Transverse colon (tissue), 4 donors: ENCODE results near the gene LRRC4C. TPM values are rescaled to one million over a fixed set of nuclear protein-coding genes. Genes with fewer than 3 reads are reported as not detected.

ENCODE experiments used
- DNase-seq: peaks from one replicate; pipeline ENCODE4 v3.0.0-alpha.2; 2019
- H3K27ac ChIP-seq, 4 donors: fragments of 200-600 bp; sonication (generic); 2 replicates each; pipeline ENCODE4 v1.5.1; 2016 to 2018; ENCODE audit warnings: inconsistent platforms in 4 of 4
- H3K27me3 ChIP-seq: fragments of 200-600 bp; sonication (generic); 2 replicates; pipeline ENCODE4 v1.5.1; 2017; ENCODE audit warnings: inconsistent platforms
- H3K36me3 ChIP-seq, 4 donors: fragments of 200-600 bp; sonication (generic); 2 replicates each; pipeline ENCODE4 v1.5.1; 2017 to 2019; ENCODE audit warnings: inconsistent platforms in 4 of 4
- H3K4me1 ChIP-seq, 4 donors: fragments of 200-600 bp; sonication (generic); 2 replicates each; pipeline ENCODE4 v1.5.1; 2017 to 2020; ENCODE audit warnings: inconsistent platforms in 4 of 4
- H3K4me3 ChIP-seq, 4 donors: fragments of 200-600 bp; sonication (generic); 1 replicate in 1 of 4; 2 replicates in 3 of 4; pipeline versions ENCODE4 v1.5.1 to v1.6.1; 2017 to 2019; ENCODE audit warnings: inconsistent platforms in 4 of 4
- H3K9me3 ChIP-seq, 2 donors: fragments of 200-600 bp; sonication (generic); 2 replicates each; pipeline ENCODE4 v1.5.1; 2017 to 2019; ENCODE audit warnings: inconsistent platforms in 2 of 2
- EP300 ChIP-seq: sonication (generic); formaldehyde crosslinking; IDR thresholded peaks from one replicate; pipeline ENCODE4 v1.6.1; 2017; ENCODE audit warnings: antibody characterized with exemption, low read depth
- POLR2A ChIP-seq: fragments of 450-650 bp; IDR thresholded peaks from one replicate; pipeline ENCODE4 v1.6.1; 2016; ENCODE audit warnings: antibody characterized with exemption, mild to moderate bottlenecking, moderate library complexity
- POLR2AphosphoS5 ChIP-seq, 3 donors: sonication (generic); formaldehyde crosslinking; IDR thresholded peaks; one replicate each; pipeline ENCODE4 v1.6.1; 2016; ENCODE audit warnings: antibody characterized with exemption in 3 of 3
- WGBS, 2 donors: methylation state at CpG; one replicate each; pipeline ENCODE4 v1.1.5; 2018; ENCODE audit warnings: low coverage in 1 of 2; 5-methylcytosine and 5-hydroxymethylcytosine counted together
- in situ Hi-C, 4 donors: fragments of 200-750 bp; cut with MboI; loops; one replicate each; pipeline versions ENCODE4 v1.15.0 to v1.15.1; 2017; ENCODE audit warnings: low sequenced_read_pairs in 3 of 4, low pct_ligation_motif_present in 1 of 4, low pct_unique_long_range_greater_than_20kb in 1 of 4
- intact Hi-C: fragments of 100-400 bp; cut with DNase I; formaldehyde crosslinking; loops from one replicate; pipeline ENCODE4 v1.15.1; 2023; ENCODE audit warnings: low total_unique reads
- total RNA-seq, 4 donors: library from RNA; depleted of rRNA; stranded (reverse); fragments of >200 nt; gene quantifications; one replicate each; pipeline ENCODE4 v1.1.0, GENCODE V29; 2016
- TF ChIP-seq, protein P1 (sequence below), 5 experiments: fragments of 200-600 bp in 3 of 5; fragments of 450-650 bp in 2 of 5; sonication (generic) in 3 of 5; IDR thresholded peaks; 1 replicate in 2 of 5; 2 replicates in 3 of 5; pipeline ENCODE4 v1.5.1; 2016 to 2017; ENCODE audit warnings: antibody characterized with exemption in 5 of 5, inconsistent platforms in 3 of 5, mild to moderate bottlenecking in 2 of 5, moderate library complexity in 1 of 5

Gene LRRC4C
- total RNA-seq, 4 donors from 2014 or later, result 0.55 to 1.9 (median 0.64) TPM; not detected in 1

DNA sequence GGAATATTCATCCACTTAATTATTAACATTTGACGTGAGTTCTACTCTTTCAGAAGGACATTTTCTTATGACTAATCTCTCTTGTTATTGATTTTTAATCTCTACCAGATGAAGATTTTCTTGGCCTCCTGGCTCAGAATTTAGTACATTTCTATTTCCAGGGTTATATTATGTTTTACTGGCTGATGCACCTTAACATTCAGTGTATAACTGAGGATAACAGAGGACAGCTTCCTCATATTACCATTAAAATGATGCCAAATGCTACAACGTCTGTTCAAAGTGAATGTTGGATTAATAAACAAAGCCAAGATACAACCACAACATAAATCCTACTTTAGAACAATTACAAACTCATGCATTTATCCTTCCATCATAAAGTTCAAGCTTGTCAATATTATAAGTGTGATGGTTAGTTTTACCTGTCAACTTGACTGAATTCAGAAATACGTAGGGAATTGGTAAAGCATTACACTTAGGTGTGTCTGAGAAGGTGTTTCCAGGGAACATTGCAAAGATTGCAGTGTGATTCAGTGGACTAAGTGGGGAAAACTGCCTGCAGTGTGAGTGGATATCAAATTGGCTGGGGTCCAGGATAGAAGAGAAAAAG is 485.2 kb downstream of the LRRC4C start:
- no peaks in the 10 kb centered on the region for H3K36me3 ChIP-seq
- TF ChIP-seq EP300 (no peak), POLR2AphosphoS5 (IDR thresholded peaks at IDR 0.05) (no peak), POLR2A (no peak)
- TF ChIP-seq, protein P1, sequence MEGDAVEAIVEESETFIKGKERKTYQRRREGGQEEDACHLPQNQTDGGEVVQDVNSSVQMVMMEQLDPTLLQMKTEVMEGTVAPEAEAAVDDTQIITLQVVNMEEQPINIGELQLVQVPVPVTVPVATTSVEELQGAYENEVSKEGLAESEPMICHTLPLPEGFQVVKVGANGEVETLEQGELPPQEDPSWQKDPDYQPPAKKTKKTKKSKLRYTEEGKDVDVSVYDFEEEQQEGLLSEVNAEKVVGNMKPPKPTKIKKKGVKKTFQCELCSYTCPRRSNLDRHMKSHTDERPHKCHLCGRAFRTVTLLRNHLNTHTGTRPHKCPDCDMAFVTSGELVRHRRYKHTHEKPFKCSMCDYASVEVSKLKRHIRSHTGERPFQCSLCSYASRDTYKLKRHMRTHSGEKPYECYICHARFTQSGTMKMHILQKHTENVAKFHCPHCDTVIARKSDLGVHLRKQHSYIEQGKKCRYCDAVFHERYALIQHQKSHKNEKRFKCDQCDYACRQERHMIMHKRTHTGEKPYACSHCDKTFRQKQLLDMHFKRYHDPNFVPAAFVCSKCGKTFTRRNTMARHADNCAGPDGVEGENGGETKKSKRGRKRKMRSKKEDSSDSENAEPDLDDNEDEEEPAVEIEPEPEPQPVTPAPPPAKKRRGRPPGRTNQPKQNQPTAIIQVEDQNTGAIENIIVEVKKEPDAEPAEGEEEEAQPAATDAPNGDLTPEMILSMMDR (IDR thresholded peaks at IDR 0.05), result no peak
- DNase-seq, result no peak
- no peaks in the 10 kb centered on the region for H3K4me1 ChIP-seq
- H3K4me3 ChIP-seq, result no peak overlapping the region
- 58 to 63% methylated on average over 3 of the region's 3 CpGs for WGBS, 2 donors
- no peaks in the 10 kb centered on the region for H3K27me3 ChIP-seq
- intact Hi-C loops (no loop called here), in situ Hi-C loops (no loop called here)
- H3K9me3 ChIP-seq, result peaks cover 0 to 9% of the 10 kb centered on the region in 2 donors
- H3K27ac ChIP-seq, result no peak overlapping the region

DNA sequence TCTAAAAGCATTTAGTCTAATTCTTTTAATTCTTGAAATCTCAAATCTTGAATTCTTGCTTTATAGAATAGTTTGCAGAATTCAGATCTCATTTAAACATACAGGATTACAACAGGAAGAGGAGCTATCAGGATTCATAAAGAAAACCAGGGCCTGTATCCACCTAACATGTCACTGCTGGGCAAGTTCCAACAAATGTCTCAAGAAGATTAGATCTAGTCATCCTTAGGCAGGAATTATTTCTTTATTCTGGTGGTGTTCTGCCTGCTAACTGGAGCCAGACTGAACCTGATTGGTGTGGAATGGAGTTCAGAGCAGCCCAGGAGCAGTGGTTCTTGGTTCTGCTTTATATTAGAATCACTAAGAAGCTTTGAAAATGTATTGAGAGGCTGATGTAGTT is 500.7 kb downstream of the LRRC4C start:
- H3K4me1 ChIP-seq, result no peaks in the 10 kb centered on the region
- H3K36me3 ChIP-seq, result no peaks in the 10 kb centered on the region
- in situ Hi-C loops (no loop called here), intact Hi-C loops (no loop called here)
- TF ChIP-seq EP300 (no peak), POLR2A (no peak), POLR2AphosphoS5 (IDR thresholded peaks at IDR 0.05) (no peak)
- TF ChIP-seq, protein P1 (IDR thresholded peaks at IDR 0.05), result no peak
- no peaks in the 10 kb centered on the region for H3K27me3 ChIP-seq
- no peak for DNase-seq
- H3K4me3 ChIP-seq, result no peak overlapping the region
- H3K27ac ChIP-seq, result no peak overlapping the region
- H3K9me3 ChIP-seq, result no peaks in the 10 kb centered on the region

DNA sequence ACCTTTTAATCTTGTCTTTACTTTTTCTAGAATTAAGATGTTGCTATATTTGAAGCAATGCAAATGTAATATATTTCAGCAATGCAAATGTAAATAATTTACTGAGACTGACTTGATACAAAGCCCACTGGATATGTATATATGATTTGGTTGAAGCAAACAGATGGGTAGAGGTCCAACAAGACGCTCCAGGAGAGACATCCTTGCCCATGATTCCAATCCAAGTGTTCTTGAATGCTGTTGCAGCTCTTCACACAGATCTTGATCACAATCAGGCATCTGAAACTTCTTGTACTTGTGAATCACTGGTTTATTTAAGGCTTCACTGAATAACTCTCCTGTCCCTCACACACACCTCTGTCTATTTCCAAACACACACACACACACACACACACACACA is 507.0 kb downstream of the LRRC4C start:
- no peaks in the 10 kb centered on the region for H3K27me3 ChIP-seq
- no peak for DNase-seq
- no peaks in the 10 kb centered on the region for H3K4me1 ChIP-seq
- WGBS, 2 donors, result 50 to 53% methylated on average over 1 of the region's 1 CpG
- no peak overlapping the region for H3K27ac ChIP-seq
- intact Hi-C loops, result no loop called here
- TF ChIP-seq EP300, result no peak
- TF ChIP-seq, protein P1 (IDR thresholded peaks at IDR 0.05), result no peak
- TF ChIP-seq POLR2AphosphoS5 (IDR thresholded peaks at IDR 0.05), result no peak
- TF ChIP-seq POLR2A, result no peak
- H3K36me3 ChIP-seq, result no peaks in the 10 kb centered on the region
- no peak overlapping the region for H3K4me3 ChIP-seq
- in situ Hi-C loops, result no loop called here
- no peaks in the 10 kb centered on the region for H3K9me3 ChIP-seq

DNA sequence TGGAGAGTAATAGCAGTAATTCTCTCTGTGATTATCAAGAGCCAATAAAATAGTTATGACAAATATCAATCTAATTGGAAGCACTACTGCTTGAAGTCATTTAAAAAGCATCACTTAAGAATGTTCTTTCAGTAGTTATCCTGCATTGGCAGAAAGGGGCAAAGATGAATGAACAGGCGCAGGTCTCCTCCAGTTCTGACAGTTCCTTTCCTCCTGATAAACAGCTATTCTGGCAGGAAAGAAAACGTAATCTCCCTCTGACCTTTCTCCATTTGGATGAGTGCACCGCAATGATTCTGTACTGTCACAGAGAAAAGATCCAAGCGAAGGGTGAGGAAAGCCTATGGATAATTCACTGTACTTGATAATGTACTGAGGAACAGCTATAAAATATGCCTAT is 521.5 kb downstream of the LRRC4C start:
- WGBS, 2 donors, result 70 to 77% methylated on average over 1 to 4 of the region's 4 CpGs
- in situ Hi-C loops, result no loop called here
- TF ChIP-seq EP300, result no peak
- no peak for TF ChIP-seq POLR2A
- TF ChIP-seq, protein P1 (IDR thresholded peaks at IDR 0.05), result no peak
- TF ChIP-seq POLR2AphosphoS5 (IDR thresholded peaks at IDR 0.05), result no peak

More for the DNA sequence above, 521.5 kb downstream of the LRRC4C start:
- Histone ChIP-seq H3K27me3 (no peaks in the 10 kb centered on the region), H3K4me3 (no peak overlapping the region), H3K27ac (no peak overlapping the region), H3K9me3 (no peaks in the 10 kb centered on the region), H3K4me1 (no peaks in the 10 kb centered on the region), H3K36me3 (no peaks in the 10 kb centered on the region)
- intact Hi-C loops, result no loop called here
- DNase-seq, result no peak
